Panc1 (cell line): ENCODE data around the gene PHYHIPL. TPM values are rescaled to one million over a fixed set of nuclear protein-coding genes. Genes with fewer than 3 reads are reported as not detected.

ENCODE experiments used
- ATAC-seq: fragments of 200-7000 bp; cut with Tn5 transposase; 2 replicates; pipeline ENCODE4 v1.9.1; 2020; ENCODE audit warnings: mild to moderate bottlenecking, moderate library complexity
- BruUV-seq: library from RNA; stranded (reverse); fragments of 400-500 nt; replicated peaks from 2 replicates; lab custom pipeline; 2021; lab: Mats Ljungman, UMichigan
- CTCF ChIA-PET: fragments of 300-600 bp; sonication (Branson Sonifier 250); formaldehyde crosslinking; loops from one replicate; lab custom pipeline; 2022; ENCODE audit warnings: antibody characterized with exemption; lab: Charles Lee
- POLR2A ChIA-PET: fragments of 300-600 bp; sonication (Branson Sonifier 250); formaldehyde crosslinking; loops from one replicate; lab custom pipeline; 2022; ENCODE audit warnings: antibody characterized with exemption; lab: Charles Lee
- DNase-seq: peaks from one replicate; pipeline ENCODE4 v3.0.0-alpha.2; 2010; ENCODE audit warnings: low read depth, low spot score
- H3K27ac ChIP-seq: 2 replicates; pipeline ENCODE4 v1.5.1; 2011; ENCODE audit warnings: mild to moderate bottlenecking, low read length, inconsistent platforms
- H3K27me3 ChIP-seq: fragments of 200-500 bp; sonication (Bioruptor generic); 2 replicates; pipeline ENCODE4 v1.6.0; 2014; ENCODE audit warnings: low read length, inconsistent platforms; ENCODE audit not compliant: control insufficient read depth, insufficient read depth
- H3K36me3 ChIP-seq: fragments of 200-500 bp; sonication (Bioruptor generic); 2 replicates; pipeline ENCODE4 v1.5.1; 2014; ENCODE audit warnings: inconsistent platforms, mild to moderate bottlenecking, low read length, moderate library complexity; ENCODE audit not compliant: control insufficient read depth, insufficient read depth
- H3K4me1 ChIP-seq: 2 replicates; pipeline ENCODE4 v1.5.1; 2011; ENCODE audit warnings: inconsistent platforms, mild to moderate bottlenecking, low read length, moderate library complexity; ENCODE audit not compliant: control insufficient read depth, insufficient read depth
- H3K4me3 ChIP-seq, 2 experiments: 2 replicates each; pipeline ENCODE4 v1.5.1; 2011 to 2012; ENCODE audit warnings: low read depth in 2 of 2, low read length in 2 of 2, mild to moderate bottlenecking in 2 of 2, inconsistent platforms in 1 of 2, moderate library complexity in 1 of 2
- H3K9me3 ChIP-seq: fragments of 200-500 bp; sonication (Bioruptor generic); 2 replicates; pipeline ENCODE4 v1.5.1; 2014; ENCODE audit warnings: low read depth, mild to moderate bottlenecking, inconsistent platforms, low read length, moderate library complexity; ENCODE audit not compliant: control insufficient read depth, insufficient read depth
- CTCF ChIP-seq: fragments of 450-650 bp; IDR thresholded peaks from 2 replicates; pipeline ENCODE4 v1.5.1; 2017; ENCODE audit warnings: mild to moderate bottlenecking
- POLR2AphosphoS5 ChIP-seq: IDR thresholded peaks from 2 replicates; pipeline ENCODE4 v1.6.1; 2012; ENCODE audit warnings: mild to moderate bottlenecking, low read depth, low read length, moderate library complexity
- REST ChIP-seq, 2 experiments: IDR thresholded peaks; 2 replicates each; pipeline ENCODE4 v1.6.1; 2011 to 2012; ENCODE audit warnings: low read depth in 2 of 2, control low read depth in 1 of 2, low read length in 1 of 2, mild to moderate bottlenecking in 1 of 2, moderate library complexity in 1 of 2; ENCODE audit not compliant: insufficient read depth in 1 of 2
- SIN3A ChIP-seq: IDR thresholded peaks from 2 replicates; pipeline ENCODE4 v1.6.1; 2012; ENCODE audit warnings: low read depth, mild to moderate bottlenecking, low read length, moderate library complexity, borderline replicate concordance; ENCODE audit not compliant: insufficient read depth
- TCF7L2 ChIP-seq: IDR thresholded peaks from 2 replicates; pipeline ENCODE4 v1.6.1; 2011; ENCODE audit warnings: mild to moderate bottlenecking, low read depth, low read length, inconsistent platforms
- in situ Hi-C: cut with HindIII; loops from 2 replicates; pipeline ENCODE4 v1.10.0; 2016; ENCODE audit warnings: low sequenced_read_pairs, low pct_unique_long_range_greater_than_20kb
- intact Hi-C: fragments of 100-400 bp; cut with micrococcal nuclease; formaldehyde crosslinking; loops from one replicate; pipeline ENCODE4 v1.10.0; 2022; ENCODE audit not compliant: unreplicated experiment
- total RNA-seq: library from RNA; stranded (reverse); gene quantifications from one replicate; pipeline ENCODE4 v1.2.1, GENCODE V29; 2021; ENCODE audit not compliant: unreplicated experiment

Gene PHYHIPL
- total RNA-seq, 1 experiment from 2014 or later: not detected

- no peaks in the 10 kb centered on the region for H3K27me3 ChIP-seq
- H3K36me3 ChIP-seq: no peaks in the 10 kb centered on the region
- no peak overlapping the region for H3K4me3 ChIP-seq
- TF ChIP-seq CTCF (no peak; the same call in 1 of the 2 replicates), POLR2AphosphoS5 (no peak), TCF7L2 (no peak), SIN3A (no peak), REST (IDR thresholded peaks at IDR 0.05; ENCODE audit: insufficient read depth in 1 of 2, low read depth in 2 of 2, low read length in 1 of 2) (no peak)
- H3K4me1 ChIP-seq: no peaks in the 10 kb centered on the region
- H3K27ac ChIP-seq: no peak overlapping the region
- no TSS peak for BruUV-seq
- DNase-seq (no peak), ATAC-seq (no peak)
- ChIA-PET CTCF (no interaction called here), POLR2A (no interaction called here)
- no peaks in the 10 kb centered on the region for H3K9me3 ChIP-seq
- intact Hi-C loops: no loop called here
- in situ Hi-C loops: no loop called here
These were observed 50.8 kb downstream of the PHYHIPL start for GRCh38 chr10:59227136-59227673.

GRCh38 chr10:59229441-59229840 is 53.0 kb downstream of the PHYHIPL start:
- intact Hi-C loops: no loop called here
- no TSS peak for BruUV-seq
- POLR2A ChIA-PET: no interaction called here
- in situ Hi-C loops: no loop called here
- Histone ChIP-seq H3K4me3 (no peak overlapping the region), H3K4me1 (no peaks in the 10 kb centered on the region), H3K36me3 (no peaks in the 10 kb centered on the region), H3K9me3 (no peaks in the 10 kb centered on the region), H3K27ac (no peak overlapping the region), H3K27me3 (no peaks in the 10 kb centered on the region)
- TF ChIP-seq CTCF: no peak
- no peak for TF ChIP-seq REST (IDR thresholded peaks at IDR 0.05; ENCODE audit: insufficient read depth in 1 of 2, low read depth in 2 of 2, low read length in 1 of 2)
- no peak for TF ChIP-seq POLR2AphosphoS5
- no peak for TF ChIP-seq TCF7L2
- TF ChIP-seq SIN3A: no peak
- DNase-seq (no peak), ATAC-seq (no peak)
- CTCF ChIA-PET: interaction anchor here (0.6 kb wide), 2 partner anchors 38 to 351 kb away, joined by 3 to 5 read pairs; no protein-coding TSS in a partner anchor
